Glutamatergic neuron (in vitro differentiated cells): ENCODE data around the gene SALL4. TPM values are rescaled to one million over a fixed set of nuclear protein-coding genes. Genes with fewer than 3 reads are reported as not detected.
A peak's percentile ranks its signal among the peaks of the same experiment; 100 is the strongest.

ENCODE experiments used
- DNase-seq: peaks from one replicate; pipeline ENCODE4 v3.0.0; 2022
- H3K27ac Mint-ChIP-seq: one replicate; pipeline ENCODE4 v1.8.0; 2020; ENCODE audit warnings: mild to moderate bottlenecking, mixed read lengths, inconsistent platforms; ENCODE audit not compliant: unreplicated experiment
- H3K27me3 Mint-ChIP-seq: one replicate; pipeline ENCODE4 v1.8.0; 2020; ENCODE audit warnings: mild to moderate bottlenecking, moderate library complexity, mixed read lengths, inconsistent platforms; ENCODE audit not compliant: unreplicated experiment
- H3K36me3 Mint-ChIP-seq: one replicate; pipeline ENCODE4 v1.8.0; 2020; ENCODE audit warnings: mild to moderate bottlenecking, mixed read lengths, inconsistent platforms; ENCODE audit not compliant: unreplicated experiment
- H3K4me1 Mint-ChIP-seq: one replicate; pipeline ENCODE4 v1.8.0; 2020; ENCODE audit warnings: mild to moderate bottlenecking, low read depth, mixed read lengths, inconsistent platforms; ENCODE audit not compliant: unreplicated experiment
- H3K4me3 Mint-ChIP-seq: one replicate; pipeline ENCODE4 v1.8.0; 2020; ENCODE audit warnings: mild to moderate bottlenecking, mixed read lengths, inconsistent platforms; ENCODE audit not compliant: unreplicated experiment
- H3K9me3 Mint-ChIP-seq: one replicate; pipeline ENCODE4 v1.8.0; 2020; ENCODE audit warnings: mild to moderate bottlenecking, moderate library complexity, mixed read lengths, inconsistent platforms; ENCODE audit not compliant: unreplicated experiment
- total RNA-seq: library from RNA; stranded (reverse); fragmentation: NEBNext Ultra II Directional; extraction: Animal tissue kit (Norgen Biotek cat#: 25700); gene quantifications from one replicate; pipeline ENCODE4 v1.2.1, GENCODE V29; 2021; ENCODE audit not compliant: unreplicated experiment
- TF ChIP-seq, protein P1 (sequence below): fragments of 200-600 bp; sonication (generic); IDR thresholded peaks from one replicate; pipeline ENCODE4 v1.5.0; 2021; ENCODE audit not compliant: partially characterized antibody, unreplicated experiment

Gene SALL4
- total RNA-seq, 1 donor from 2014 or later = 41.0 TPM

DNA sequence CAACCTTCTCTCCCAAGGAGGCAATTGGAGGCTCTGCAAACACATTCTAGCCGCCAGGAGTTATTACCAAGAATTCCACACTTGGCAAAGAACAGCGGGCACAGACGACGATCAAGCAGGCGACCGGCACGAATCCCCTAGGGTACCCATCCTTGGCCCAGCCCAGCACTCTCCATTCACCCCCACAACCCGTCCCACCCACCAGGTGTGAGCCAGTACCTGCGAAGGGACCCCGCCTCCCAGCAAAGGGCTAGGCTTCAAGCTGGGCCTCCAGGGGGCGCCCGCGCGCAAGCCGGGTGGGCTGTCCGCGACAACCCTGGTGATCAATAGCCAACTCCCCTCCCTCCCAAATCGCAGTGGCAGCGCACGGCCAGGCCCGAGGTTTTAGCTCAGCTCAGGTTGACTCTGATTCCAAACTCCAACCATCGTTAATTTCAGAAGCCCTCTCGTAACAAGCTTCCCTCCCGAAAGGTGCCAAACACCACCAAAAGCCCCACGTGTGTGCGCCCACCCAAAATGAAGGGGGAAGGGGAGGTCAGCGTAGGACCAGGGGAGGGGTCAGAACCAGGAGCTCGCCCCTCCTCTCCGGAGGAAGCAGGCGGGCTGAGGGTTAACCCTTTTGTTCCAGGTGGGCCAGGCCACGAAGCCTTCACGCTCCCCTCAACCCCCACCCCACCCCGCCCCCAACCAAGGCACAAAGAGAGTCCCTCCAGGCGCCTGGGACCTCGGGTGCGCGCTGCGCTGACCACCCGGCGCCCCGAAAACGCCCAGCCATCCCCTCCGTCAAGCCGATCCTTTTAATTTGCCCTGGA, 2.1 kb downstream of the SALL4 start:
- peak; percentile 96 for DNase-seq
- Mint-ChIP-seq H3K4me3 (peak overlapping the region; percentile 94), H3K4me1 (peaks cover 31% of the 10 kb centered on the region), H3K36me3 (no peaks in the 10 kb centered on the region), H3K9me3 (peaks cover 7% of the 10 kb centered on the region), H3K27ac (peak overlapping the region; percentile 95), H3K27me3 (peaks cover 5% of the 10 kb centered on the region)
- TF ChIP-seq, protein P1, sequence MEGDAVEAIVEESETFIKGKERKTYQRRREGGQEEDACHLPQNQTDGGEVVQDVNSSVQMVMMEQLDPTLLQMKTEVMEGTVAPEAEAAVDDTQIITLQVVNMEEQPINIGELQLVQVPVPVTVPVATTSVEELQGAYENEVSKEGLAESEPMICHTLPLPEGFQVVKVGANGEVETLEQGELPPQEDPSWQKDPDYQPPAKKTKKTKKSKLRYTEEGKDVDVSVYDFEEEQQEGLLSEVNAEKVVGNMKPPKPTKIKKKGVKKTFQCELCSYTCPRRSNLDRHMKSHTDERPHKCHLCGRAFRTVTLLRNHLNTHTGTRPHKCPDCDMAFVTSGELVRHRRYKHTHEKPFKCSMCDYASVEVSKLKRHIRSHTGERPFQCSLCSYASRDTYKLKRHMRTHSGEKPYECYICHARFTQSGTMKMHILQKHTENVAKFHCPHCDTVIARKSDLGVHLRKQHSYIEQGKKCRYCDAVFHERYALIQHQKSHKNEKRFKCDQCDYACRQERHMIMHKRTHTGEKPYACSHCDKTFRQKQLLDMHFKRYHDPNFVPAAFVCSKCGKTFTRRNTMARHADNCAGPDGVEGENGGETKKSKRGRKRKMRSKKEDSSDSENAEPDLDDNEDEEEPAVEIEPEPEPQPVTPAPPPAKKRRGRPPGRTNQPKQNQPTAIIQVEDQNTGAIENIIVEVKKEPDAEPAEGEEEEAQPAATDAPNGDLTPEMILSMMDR = peak; percentile 94

DNA sequence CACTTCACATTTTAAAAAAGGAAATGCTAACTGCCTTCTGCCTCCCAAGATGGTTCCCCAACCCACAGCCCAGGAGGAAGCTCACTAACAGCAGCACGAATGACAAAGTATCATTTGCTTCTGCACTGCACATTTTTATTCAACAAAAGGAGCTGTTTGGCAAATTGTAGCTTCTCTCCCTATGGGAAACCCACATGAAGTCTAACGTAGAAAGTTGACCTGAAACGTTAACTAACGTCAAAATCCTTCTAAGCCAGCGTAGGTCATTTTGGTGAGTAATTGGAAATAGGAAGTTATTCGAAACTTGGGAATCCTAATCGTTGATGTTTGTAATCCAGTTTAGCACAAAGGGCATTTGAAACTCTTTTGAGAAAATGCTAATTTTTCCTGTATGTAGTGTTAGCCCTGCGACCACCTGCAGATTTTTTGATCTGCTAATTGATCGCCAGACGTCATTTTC, 2.9 kb downstream of the SALL4 start:
- peaks cover 5% of the 10 kb centered on the region for H3K27me3 Mint-ChIP-seq
- peaks cover 31% of the 10 kb centered on the region for H3K4me1 Mint-ChIP-seq
- H3K4me3 Mint-ChIP-seq = peak overlapping the region; percentile 94
- TF ChIP-seq, protein P1 = no peak
- peaks cover 7% of the 10 kb centered on the region for H3K9me3 Mint-ChIP-seq
- H3K36me3 Mint-ChIP-seq = no peaks in the 10 kb centered on the region
- H3K27ac Mint-ChIP-seq = no peak overlapping the region
- DNase-seq = no peak

DNA sequence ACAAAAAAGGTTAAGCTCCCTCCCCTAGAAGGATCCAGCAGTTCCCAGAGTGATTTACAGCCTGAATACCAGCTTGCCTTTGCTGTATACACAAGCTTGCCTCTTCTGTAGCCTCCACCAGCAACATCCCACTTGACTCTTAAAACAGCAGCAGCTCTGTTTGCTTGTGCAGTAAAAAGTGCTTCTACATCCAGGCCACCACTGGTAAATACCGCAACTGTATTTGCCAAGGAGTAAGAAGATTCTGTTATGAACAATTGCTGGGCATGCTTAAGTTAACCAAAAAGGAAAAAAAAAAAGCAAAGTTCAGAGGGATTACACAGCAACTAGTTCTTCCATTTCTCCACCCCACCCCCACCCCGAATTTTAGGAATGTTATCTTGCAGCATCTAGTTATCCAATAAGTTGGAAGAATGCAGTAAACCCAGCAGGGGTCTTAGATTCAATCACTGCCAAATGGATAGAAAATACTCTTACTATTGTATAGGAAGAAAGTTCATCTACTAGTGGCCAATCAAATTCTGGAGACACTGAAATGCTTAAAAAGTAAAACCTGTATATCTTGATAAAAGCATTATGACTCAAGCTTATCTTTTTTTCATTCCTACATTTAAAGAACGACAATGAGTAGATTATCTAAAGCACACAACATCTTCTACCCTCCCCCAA, 4.8 kb downstream of the SALL4 start:
- TF ChIP-seq, protein P1 = no peak
- Mint-ChIP-seq H3K9me3 (peaks cover 4% of the 10 kb centered on the region), H3K36me3 (no peaks in the 10 kb centered on the region), H3K4me1 (peaks cover 29% of the 10 kb centered on the region), H3K27me3 (peaks cover 3% of the 10 kb centered on the region), H3K4me3 (no peak overlapping the region), H3K27ac (no peak overlapping the region)
- no peak for DNase-seq

DNA sequence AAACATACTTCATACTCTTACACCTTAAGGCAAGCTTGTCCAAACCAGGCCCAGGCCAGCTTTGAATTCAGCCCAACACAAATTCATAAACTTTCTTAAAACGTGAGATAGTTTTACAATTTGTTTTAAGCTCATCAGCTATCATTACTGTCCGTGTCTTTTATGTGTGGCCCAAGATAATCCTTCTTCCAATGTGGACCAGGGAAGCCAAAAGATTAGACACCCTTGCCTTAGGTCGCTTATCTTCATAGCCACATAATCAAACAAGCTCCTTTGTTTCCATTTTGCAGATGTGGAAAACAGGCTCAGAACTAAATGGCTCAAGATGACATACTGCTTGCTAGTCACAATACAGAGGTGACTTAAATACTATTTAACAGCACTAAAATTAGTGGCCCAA, 6.0 kb downstream of the SALL4 start:
- DNase-seq = no peak
- Mint-ChIP-seq H3K4me1 (peaks cover 28% of the 10 kb centered on the region), H3K4me3 (no peak overlapping the region), H3K27me3 (no peaks in the 10 kb centered on the region), H3K27ac (no peak overlapping the region), H3K9me3 (peaks cover 2% of the 10 kb centered on the region), H3K36me3 (no peaks in the 10 kb centered on the region)
- TF ChIP-seq, protein P1 = no peak

DNA sequence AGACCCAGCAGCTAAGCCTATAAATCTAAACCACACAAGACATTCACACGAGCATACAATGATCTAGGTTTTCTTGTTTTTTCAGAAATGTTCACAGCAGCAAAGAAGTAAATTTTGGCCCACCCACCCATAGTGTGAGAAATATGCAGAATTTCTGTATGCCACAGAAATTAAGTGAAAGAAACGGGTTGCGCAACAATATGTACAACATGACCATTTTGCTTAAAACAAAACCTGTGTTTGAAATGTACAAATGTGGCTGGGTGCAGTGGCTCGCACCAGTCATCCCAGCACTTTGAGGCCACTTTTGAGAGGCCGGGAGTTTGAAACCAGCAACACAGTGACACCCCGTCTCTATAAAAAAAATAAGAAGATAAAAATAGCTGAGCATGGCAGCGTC, 9.4 kb downstream of the SALL4 start:
- no peak for DNase-seq
- Mint-ChIP-seq H3K27me3 (no peaks in the 10 kb centered on the region), H3K27ac (peak overlapping the region; percentile 10), H3K9me3 (no peaks in the 10 kb centered on the region), H3K36me3 (no peaks in the 10 kb centered on the region), H3K4me3 (no peak overlapping the region), H3K4me1 (peaks cover 12% of the 10 kb centered on the region)
- TF ChIP-seq, protein P1 = no peak
